HCT116 (cell line): ENCODE results near the gene TRIL. TPM values are rescaled to one million over a fixed set of nuclear protein-coding genes. Genes with fewer than 3 reads are reported as not detected.

Experiments
- ATAC-seq: fragments of 200-7000 bp; cut with Tn5 transposase; 2 replicates; pipeline ENCODE4 v1.9.1; 2020; ENCODE audit warnings: mild to moderate bottlenecking, moderate library complexity
- BruUV-seq: library from RNA; stranded (reverse); fragments of 400-500 nt; replicated peaks from 2 replicates; lab custom pipeline; 2021; lab: Mats Ljungman, UMichigan
- CTCF ChIA-PET: fragments of 300-600 bp; sonication (Branson Sonifier 250); formaldehyde crosslinking; loops from one replicate; lab custom pipeline; 2021; ENCODE audit warnings: antibody characterized with exemption; lab: Charles Lee
- POLR2A ChIA-PET: fragments of 300-600, 350-600 bp; sonication (Branson Sonifier 250); formaldehyde crosslinking; loops from one replicate; lab custom pipeline; 2021; ENCODE audit warnings: antibody characterized with exemption; lab: Charles Lee
- RAD21 ChIA-PET, 2 experiments: fragments of 300-600 bp; sonication (Branson Sonifier 250); formaldehyde crosslinking; loops; one replicate each; lab custom pipeline; 2023; ENCODE audit warnings: low total read pairs in 2 of 2; ENCODE audit not compliant: uncharacterized antibody in 2 of 2, unreplicated experiment in 2 of 2, low non-redundant PET in 1 of 2; lab: Charles Lee
- DNase-seq: peaks from one replicate; pipeline ENCODE4 v3.0.0-alpha.2; 2010; ENCODE audit warnings: low read depth, low spot score
- H2AFZ ChIP-seq: fragments of 200-600 bp; shearing (Covaris generic), sonication (generic); 2 replicates; pipeline ENCODE4 v1.6.1; 2017; ENCODE audit warnings: low read depth, mixed run types, mixed read lengths, antibody characterized with exemption, low read length; ENCODE audit not compliant: poor library complexity, severe bottlenecking
- H3K27ac ChIP-seq: 2 replicates; pipeline ENCODE4 v1.5.1; 2012; ENCODE audit warnings: low read depth, low read length
- H3K27me3 ChIP-seq: fragments of 200-600 bp; sonication (generic); 2 replicates; pipeline ENCODE4 v1.6.1; 2016; ENCODE audit warnings: mixed run types, low read length, mixed read lengths; ENCODE audit not compliant: insufficient read depth
- H3K36me3 ChIP-seq, 2 experiments: fragments of 200-500 bp in 1 of 2; fragments of 200-600 bp in 1 of 2; sonication (Bioruptor generic) in 1 of 2; sonication (generic) in 1 of 2; 2 replicates each; pipeline versions ENCODE4 v1.5.1 to v1.6.1; 2014 to 2016; ENCODE audit warnings: low read length in 2 of 2, inconsistent platforms in 1 of 2, mixed read lengths in 1 of 2, mixed run types in 1 of 2; ENCODE audit not compliant: insufficient read depth in 2 of 2, control insufficient read depth in 1 of 2
- H3K4me1 ChIP-seq, 2 experiments: fragments of 200-600 bp in 1 of 2; sonication (generic) in 1 of 2; 2 replicates each; pipeline versions ENCODE4 v1.5.1 to v1.6.1; 2012 to 2017; ENCODE audit warnings: low read length in 2 of 2, inconsistent platforms in 1 of 2, mild to moderate bottlenecking in 1 of 2, mixed read lengths in 1 of 2, mixed run types in 1 of 2, moderate library complexity in 1 of 2; ENCODE audit not compliant: insufficient read depth in 2 of 2, control insufficient read depth in 1 of 2
- H3K4me2 ChIP-seq: fragments of 200-600 bp; sonication (generic); 2 replicates; pipeline ENCODE4 v1.6.1; 2017; ENCODE audit warnings: mixed run types, low read length, mixed read lengths
- H3K4me3 ChIP-seq, 2 experiments: fragments of 200-600 bp in 1 of 2; sonication (generic) in 1 of 2; replicated peaks in 1 of 2; 2 replicates each; pipeline ENCODE4 v1.5.1; 2011 to 2016; ENCODE audit warnings: low read length in 2 of 2, control low read depth in 1 of 2, low read depth in 1 of 2, mild to moderate bottlenecking in 1 of 2, mixed read lengths in 1 of 2, mixed run types in 1 of 2
- H3K79me2 ChIP-seq: fragments of 200-600 bp; sonication (generic); 2 replicates; pipeline ENCODE4 v1.6.1; 2017; ENCODE audit warnings: mild to moderate bottlenecking, mixed run types, low read length, moderate library complexity, mixed read lengths; ENCODE audit not compliant: insufficient read depth
- H3K9ac ChIP-seq: fragments of 200-600 bp; sonication (generic); 2 replicates; pipeline ENCODE4 v1.6.1; 2016; ENCODE audit warnings: low read length, mixed read lengths
- H3K9me2 ChIP-seq: fragments of 200-600 bp; sonication (generic), shearing (Covaris generic); 2 replicates; pipeline ENCODE4 v1.6.1; 2017; ENCODE audit warnings: mixed run types, mild to moderate bottlenecking, moderate library complexity; ENCODE audit not compliant: insufficient read depth
- H3K9me3 ChIP-seq, 2 experiments: fragments of 200-500 bp in 1 of 2; fragments of 200-600 bp in 1 of 2; sonication (Bioruptor generic) in 1 of 2; sonication (generic) in 1 of 2; 2 replicates each; pipeline ENCODE4 v1.6.1; 2014 to 2017; ENCODE audit warnings: low read length in 2 of 2, mixed read lengths in 2 of 2, inconsistent platforms in 1 of 2, low read depth in 1 of 2, mild to moderate bottlenecking in 1 of 2, mixed run types in 1 of 2, moderate library complexity in 1 of 2; ENCODE audit not compliant: control insufficient read depth in 1 of 2, insufficient read depth in 1 of 2
- H4K20me1 ChIP-seq: fragments of 200-600 bp; sonication (generic), shearing (Covaris generic); 2 replicates; pipeline ENCODE4 v1.6.1; 2017; ENCODE audit warnings: mixed run types, mild to moderate bottlenecking, moderate library complexity; ENCODE audit not compliant: insufficient read depth
- ATF3 ChIP-seq: IDR thresholded peaks from 2 replicates; pipeline ENCODE4 v1.6.1; 2012
- CBX3 ChIP-seq: IDR thresholded peaks from 2 replicates; pipeline ENCODE4 v1.6.1; 2012; ENCODE audit warnings: low read depth
- EGR1 ChIP-seq: IDR thresholded peaks from 2 replicates; pipeline ENCODE4 v1.6.1; 2012; ENCODE audit warnings: low read depth
- EZH2 ChIP-seq: fragments of 200-600 bp; sonication (generic); IDR thresholded peaks from 2 replicates; pipeline ENCODE4 v1.6.1; 2017; ENCODE audit warnings: antibody characterized with exemption, mixed run types
- EZH2phosphoT487 ChIP-seq: fragments of 200-600 bp; IDR thresholded peaks from 2 replicates; pipeline ENCODE4 v1.6.1; 2018; ENCODE audit warnings: antibody characterized with exemption, borderline replicate concordance
- FOSL1 ChIP-seq: IDR thresholded peaks from 2 replicates; pipeline ENCODE4 v1.6.1; 2012; ENCODE audit warnings: low read depth
- JUND ChIP-seq: IDR thresholded peaks from 2 replicates; pipeline ENCODE4 v1.6.1; 2012
- POLR2A ChIP-seq: IDR thresholded peaks from 2 replicates; pipeline ENCODE4 v1.7.0; 2011; ENCODE audit warnings: borderline replicate concordance; ENCODE audit not compliant: insufficient read depth, insufficient read length; ENCODE audit errors: extremely low read depth
- POLR2AphosphoS5 ChIP-seq: IDR thresholded peaks from 2 replicates; pipeline ENCODE4 v1.6.1; 2011; ENCODE audit warnings: mild to moderate bottlenecking, low read depth, low read length, moderate library complexity
- RAD21 ChIP-seq: IDR thresholded peaks from 2 replicates; pipeline ENCODE4 v1.6.1; 2012; ENCODE audit warnings: low read depth, mild to moderate bottlenecking
- REST ChIP-seq: IDR thresholded peaks from 2 replicates; pipeline ENCODE4 v1.6.1; 2012; ENCODE audit warnings: low read depth
- SIN3A ChIP-seq: IDR thresholded peaks from 2 replicates; pipeline ENCODE4 v1.6.1; 2012; ENCODE audit warnings: low read depth
- SP1 ChIP-seq: IDR thresholded peaks from 2 replicates; pipeline ENCODE4 v1.6.1; 2012; ENCODE audit warnings: low read depth
- SRF ChIP-seq: IDR thresholded peaks from 2 replicates; pipeline ENCODE4 v1.6.1; 2012; ENCODE audit warnings: low read depth
- TCF7L2 ChIP-seq: IDR thresholded peaks from 2 replicates; pipeline ENCODE4 v1.7.0; 2011; ENCODE audit warnings: borderline replicate concordance, inconsistent platforms; ENCODE audit not compliant: insufficient read depth, insufficient read length; ENCODE audit errors: extremely low read depth
- YY1 ChIP-seq: IDR thresholded peaks from 2 replicates; pipeline ENCODE4 v1.6.1; 2011; ENCODE audit warnings: low read length, low read depth, moderate library complexity, mild to moderate bottlenecking; ENCODE audit not compliant: insufficient replicate concordance; ENCODE audit errors: extremely low read depth
- ZBTB33 ChIP-seq: IDR thresholded peaks from 2 replicates; pipeline ENCODE4 v1.6.1; 2011; ENCODE audit warnings: mild to moderate bottlenecking, low read length, moderate library complexity; ENCODE audit not compliant: insufficient replicate concordance; ENCODE audit errors: extremely low read depth
- ZFX ChIP-seq: fragments of 450-650 bp; IDR thresholded peaks from 2 replicates; pipeline ENCODE4 v1.6.1; 2017
- intact Hi-C: fragments of 100-400 bp; cut with micrococcal nuclease; formaldehyde crosslinking; loops from 2 replicates; pipeline ENCODE4 v1.10.0; 2022
- total RNA-seq: library from RNA; stranded (reverse); gene quantifications from one replicate; pipeline ENCODE4 v1.2.1, GENCODE V29; 2021; ENCODE audit not compliant: unreplicated experiment
- TF ChIP-seq, protein P1 (sequence below), 3 experiments: fragments of 200-600 bp in 1 of 3; sonication (generic) in 1 of 3; IDR thresholded peaks in 2 of 3; conservative IDR thresholded peaks in 1 of 3; 2 replicates each; pipeline ENCODE4 v1.5.1; 2012 to 2017; ENCODE audit warnings: low read depth in 2 of 3, low read length in 2 of 3, antibody characterized with exemption in 1 of 3, borderline replicate concordance in 1 of 3, control low read depth in 1 of 3, mild to moderate bottlenecking in 1 of 3, mixed read lengths in 1 of 3, mixed run types in 1 of 3, moderate library complexity in 1 of 3; ENCODE audit not compliant: insufficient read depth in 1 of 3

The TRIL gene
- total RNA-seq, 1 experiment from 2014 or later = not detected

DNA sequence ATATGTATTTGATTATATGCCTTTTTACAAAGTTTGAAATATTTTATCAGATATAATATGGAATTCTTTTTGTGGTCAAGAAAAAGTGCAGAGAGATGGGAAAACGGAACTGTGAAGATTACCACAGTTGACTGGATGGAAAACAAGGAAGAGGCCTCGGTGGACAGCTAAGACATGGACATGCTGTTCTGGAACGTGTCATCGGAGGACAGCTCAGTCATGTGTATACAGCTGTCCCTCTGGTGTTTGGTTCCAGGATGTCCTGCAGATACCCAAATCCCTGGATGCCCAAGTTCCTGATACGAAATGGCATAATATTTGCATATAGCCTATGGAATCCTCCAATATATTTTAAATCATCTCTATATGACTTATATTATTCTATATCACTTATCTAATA lies 49.4 kb downstream of the TRIL start:
- DNase-seq (no peak), ATAC-seq (no peak)
- RAD21 ChIA-PET = no interaction called here
- no peaks in the 10 kb centered on the region for H3K36me3 ChIP-seq
- no peaks in the 10 kb centered on the region for H3K9me3 ChIP-seq
- H3K9ac ChIP-seq = no peak overlapping the region
- no TSS peak for BruUV-seq
- no peak overlapping the region for H3K4me3 ChIP-seq
- no peak overlapping the region for H2AFZ ChIP-seq
- no peaks in the 10 kb centered on the region for H3K9me2 ChIP-seq
- H3K79me2 ChIP-seq = no peaks in the 10 kb centered on the region
- POLR2A ChIA-PET = no interaction called here
- H3K4me1 ChIP-seq = no peaks in the 10 kb centered on the region
- H3K27me3 ChIP-seq = no peaks in the 10 kb centered on the region
- intact Hi-C loops = no loop called here
- H3K4me2 ChIP-seq = no peak overlapping the region
- CTCF ChIA-PET = interaction anchor here (0.7 kb wide), 1 partner anchor 193 kb away, joined by 3 read pairs; no protein-coding TSS in a partner anchor
- no peak overlapping the region for H3K27ac ChIP-seq
- no peak for TF ChIP-seq EZH2phosphoT487
- no peak for TF ChIP-seq YY1
- no peak for TF ChIP-seq CBX3
- no peak for TF ChIP-seq REST
- TF ChIP-seq POLR2A = no peak
- TF ChIP-seq, protein P1, sequence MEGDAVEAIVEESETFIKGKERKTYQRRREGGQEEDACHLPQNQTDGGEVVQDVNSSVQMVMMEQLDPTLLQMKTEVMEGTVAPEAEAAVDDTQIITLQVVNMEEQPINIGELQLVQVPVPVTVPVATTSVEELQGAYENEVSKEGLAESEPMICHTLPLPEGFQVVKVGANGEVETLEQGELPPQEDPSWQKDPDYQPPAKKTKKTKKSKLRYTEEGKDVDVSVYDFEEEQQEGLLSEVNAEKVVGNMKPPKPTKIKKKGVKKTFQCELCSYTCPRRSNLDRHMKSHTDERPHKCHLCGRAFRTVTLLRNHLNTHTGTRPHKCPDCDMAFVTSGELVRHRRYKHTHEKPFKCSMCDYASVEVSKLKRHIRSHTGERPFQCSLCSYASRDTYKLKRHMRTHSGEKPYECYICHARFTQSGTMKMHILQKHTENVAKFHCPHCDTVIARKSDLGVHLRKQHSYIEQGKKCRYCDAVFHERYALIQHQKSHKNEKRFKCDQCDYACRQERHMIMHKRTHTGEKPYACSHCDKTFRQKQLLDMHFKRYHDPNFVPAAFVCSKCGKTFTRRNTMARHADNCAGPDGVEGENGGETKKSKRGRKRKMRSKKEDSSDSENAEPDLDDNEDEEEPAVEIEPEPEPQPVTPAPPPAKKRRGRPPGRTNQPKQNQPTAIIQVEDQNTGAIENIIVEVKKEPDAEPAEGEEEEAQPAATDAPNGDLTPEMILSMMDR (IDR thresholded peaks at IDR 0.05 in 2 of 3, conservative IDR thresholded peaks at IDR 0.05 in 1 of 3; ENCODE audit: borderline replicate concordance in 1 of 3, insufficient read depth in 1 of 3, low read depth in 2 of 3, low read length in 2 of 3) = no peak
- TF ChIP-seq SIN3A = no peak
- no peak for TF ChIP-seq EGR1
- TF ChIP-seq POLR2AphosphoS5 = no peak
- no peak for TF ChIP-seq JUND
- TF ChIP-seq SP1 = no peak
- no peak for TF ChIP-seq SRF
- TF ChIP-seq ZFX = no peak
- no peak for TF ChIP-seq EZH2
- no peak for TF ChIP-seq RAD21
- TF ChIP-seq ATF3 = no peak
- no peak for TF ChIP-seq FOSL1
- no peak for TF ChIP-seq ZBTB33
- TF ChIP-seq TCF7L2 = no peak
- no peaks in the 10 kb centered on the region for H4K20me1 ChIP-seq
